Tibial artery (tissue), 4 donors: ENCODE data around the gene SAT2.
"Not testable (repeated sequence)": the region's sequence is repeated elsewhere in the genome, so short reads cannot be mapped to it uniquely, and the experiment has no call there.

Source experiments
- DNase-seq, 2 donors: peaks; one replicate each; pipeline ENCODE4 v3.0.0-alpha.2; 2019
- H3K27ac ChIP-seq, 2 donors: fragments of 200-600 bp; sonication (generic) in 1 of 2; 1 replicate in 1 of 2; 2 replicates in 1 of 2; pipeline ENCODE4 v1.5.1; 2018 to 2019; ENCODE audit warnings: mild to moderate bottlenecking in 1 of 2
- H3K27me3 ChIP-seq, 2 donors: fragments of 200-600 bp; sonication (generic) in 1 of 2; one replicate each; pipeline versions ENCODE4 v1.5.1 to v1.6.0; 2016 to 2019
- H3K36me3 ChIP-seq, 3 donors: fragments of 200-600 bp; sonication (generic) in 2 of 3; one replicate each; pipeline ENCODE4 v1.5.1; 2016 to 2019; ENCODE audit warnings: mild to moderate bottlenecking in 2 of 3
- H3K4me1 ChIP-seq, 4 donors: fragments of 200-600 bp; sonication (generic) in 2 of 4; 1 replicate in 3 of 4; 2 replicates in 1 of 4; pipeline ENCODE4 v1.5.1; 2016 to 2019
- H3K4me3 ChIP-seq, 2 donors: fragments of 200-600 bp; sonication (generic) in 1 of 2; 1 replicate in 1 of 2; 2 replicates in 1 of 2; pipeline ENCODE4 v1.5.1; 2018 to 2019; ENCODE audit warnings: mild to moderate bottlenecking in 2 of 2
- H3K9me3 ChIP-seq, 3 donors: fragments of 200-600 bp; sonication (generic) in 1 of 3; one replicate each; pipeline ENCODE4 v1.5.1; 2016 to 2019
- CTCF ChIP-seq, 2 experiments: fragments of 200-600 bp in 1 of 2; fragments of 450-650 bp in 1 of 2; IDR thresholded peaks; one replicate each; pipeline ENCODE4 v1.5.1; 2017 to 2019; ENCODE audit warnings: antibody characterized with exemption in 2 of 2, mild to moderate bottlenecking in 1 of 2, moderate library complexity in 1 of 2
- intact Hi-C: fragments of 100-400 bp; cut with DNase I; formaldehyde crosslinking; loops from one replicate; pipeline ENCODE4 v1.15.0; 2023; ENCODE audit warnings: low total_unique reads

SAT2 gene

DNA sequence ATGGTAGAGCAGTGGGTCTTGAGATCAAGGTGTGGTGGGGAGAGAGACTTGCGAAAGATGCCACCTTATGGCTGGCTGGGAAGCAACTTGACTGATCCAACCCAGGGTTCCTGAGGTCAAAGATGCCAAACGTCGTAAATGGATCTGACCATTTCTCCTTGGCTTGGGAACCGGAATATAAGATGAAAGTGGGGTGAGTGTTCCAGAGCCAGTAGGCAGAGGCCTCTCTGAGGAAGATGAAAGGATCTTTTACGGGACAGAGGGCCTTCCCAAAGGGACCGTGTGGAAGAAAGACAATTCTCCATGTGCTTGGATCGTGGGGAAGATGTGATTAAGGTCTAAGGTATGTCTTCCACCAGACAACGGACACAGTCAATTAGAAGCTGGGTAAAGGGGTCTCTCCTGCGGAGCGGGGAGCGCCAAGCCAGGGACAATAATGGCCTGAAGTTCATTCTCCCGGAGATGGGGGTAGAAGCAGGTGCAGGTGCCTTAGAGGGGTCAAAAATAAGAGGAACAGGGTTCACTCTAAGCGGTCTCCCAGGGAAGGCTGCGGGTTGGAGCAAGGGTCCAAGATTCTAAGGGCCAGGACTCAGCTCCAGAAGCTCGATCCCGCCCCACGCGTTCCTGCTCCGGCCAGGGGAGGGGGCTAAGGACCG, 13.7 kb downstream of the SAT2 start:
- H3K27me3 ChIP-seq: no peaks in the 10 kb centered on the region
- no peak for TF ChIP-seq CTCF (IDR thresholded peaks at IDR 0.05)
- intact Hi-C loops: no loop called here
- peak overlapping the region; percentile 83 to 87 for H3K27ac ChIP-seq
- DNase-seq: peak in 1 of 2 donors; percentile 71
- peaks cover 0 to 12% (median 0%) of the 10 kb centered on the region in 3 donors for H3K36me3 ChIP-seq
- peak overlapping the region; percentile 82 to 84 for H3K4me3 ChIP-seq
- peaks cover 0 to 43% (median 28%) of the 10 kb centered on the region in 4 donors for H3K4me1 ChIP-seq
- no peaks in the 10 kb centered on the region for H3K9me3 ChIP-seq

DNA sequence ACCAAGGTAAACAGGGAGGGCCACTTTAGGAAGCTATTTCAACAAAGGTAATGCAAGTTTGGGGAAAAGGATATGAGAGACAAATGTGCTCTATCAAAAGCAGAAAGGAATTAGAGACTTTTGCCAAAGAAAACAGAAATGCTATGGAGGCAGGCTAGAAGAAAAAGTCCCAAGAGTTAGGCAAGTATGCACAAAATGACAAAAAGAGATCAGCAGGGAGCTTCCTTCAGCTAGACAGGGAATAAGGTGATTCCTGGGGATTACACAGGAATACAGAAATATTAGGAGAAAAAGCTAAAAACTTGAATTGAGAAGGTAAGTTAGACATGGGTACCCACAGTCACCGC, 15.4 kb downstream of the SAT2 start:
- no peak for DNase-seq
- Histone ChIP-seq H3K4me3 (no peak overlapping the region), H3K4me1 (peaks cover 0 to 43% (median 28%) of the 10 kb centered on the region in 4 donors)

DNA sequence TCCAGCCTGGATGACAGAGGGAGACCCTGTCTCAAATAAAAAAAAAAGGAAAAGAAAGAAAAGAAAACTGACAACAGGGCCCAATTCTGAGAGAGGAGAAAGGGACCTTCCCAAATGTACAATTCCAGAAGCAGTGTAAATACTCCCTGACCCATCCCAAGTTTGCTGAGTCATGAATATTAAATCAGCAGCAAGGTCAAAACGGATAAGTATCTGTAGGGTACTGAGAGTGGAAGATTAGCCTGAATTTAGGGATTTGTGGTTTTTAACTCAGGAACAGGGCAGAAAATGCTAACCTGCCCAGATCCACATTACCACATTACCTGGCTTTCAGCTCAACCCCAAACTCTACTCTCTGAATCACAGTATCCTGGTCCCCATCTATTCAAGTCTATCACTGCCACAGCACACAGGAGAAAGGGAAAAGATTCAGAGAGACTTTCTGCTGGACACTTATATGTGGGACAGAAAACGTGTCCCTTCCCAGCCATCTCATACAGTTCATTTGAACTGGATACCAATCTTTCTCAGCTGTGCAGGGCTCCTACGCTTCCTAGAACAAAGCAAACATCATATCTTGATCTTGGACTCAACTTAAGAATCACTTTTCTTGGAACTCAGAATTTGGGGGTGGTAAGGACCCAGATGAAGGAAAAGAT, 15.9 kb downstream of the SAT2 start:
- TF ChIP-seq CTCF (IDR thresholded peaks at IDR 0.05): no peak
- no peaks in the 10 kb centered on the region for H3K27me3 ChIP-seq
- intact Hi-C loops: no loop called here
- DNase-seq: no peak
- no peak overlapping the region for H3K4me3 ChIP-seq
- no peaks in the 10 kb centered on the region for H3K9me3 ChIP-seq
- H3K4me1 ChIP-seq: peaks cover 0 to 43% (median 28%) of the 10 kb centered on the region in 4 donors
- H3K27ac ChIP-seq: peak overlapping the region in 1 of 2 donors; percentile 6
- H3K36me3 ChIP-seq: peaks cover 0 to 12% (median 0%) of the 10 kb centered on the region in 3 donors

More for the DNA sequence above, 15.4 kb downstream of the SAT2 start:
- H3K9me3 ChIP-seq: no peaks in the 10 kb centered on the region
- H3K27ac ChIP-seq: peak overlapping the region in 1 of 2 donors; percentile 6
- intact Hi-C loops: no loop called here
- H3K27me3 ChIP-seq: no peaks in the 10 kb centered on the region
- TF ChIP-seq CTCF (IDR thresholded peaks at IDR 0.05): no peak
- peaks cover 0 to 12% (median 0%) of the 10 kb centered on the region in 3 donors for H3K36me3 ChIP-seq

GRCh38 chr17:7610641-7611040, 17.0 kb downstream of the SAT2 start:
- H3K27me3 ChIP-seq: no peaks in the 10 kb centered on the region
- H3K27ac ChIP-seq: no peak overlapping the region
- intact Hi-C loops: loop anchor here (1.0 kb wide), 1 partner anchor 17 kb away; no protein-coding TSS in a partner anchor
- no peak overlapping the region for H3K4me3 ChIP-seq
- TF ChIP-seq CTCF (IDR thresholded peaks at IDR 0.05): no peak
- DNase-seq: no peak
- H3K36me3 ChIP-seq: peaks cover 0 to 19% (median 7%) of the 10 kb centered on the region in 3 donors
- H3K9me3 ChIP-seq: no peaks in the 10 kb centered on the region
- H3K4me1 ChIP-seq: peaks cover 0 to 43% (median 28%) of the 10 kb centered on the region in 4 donors

GRCh38 chr17:7606280-7606679, 21.3 kb downstream of the SAT2 start:
- TF ChIP-seq CTCF (IDR thresholded peaks at IDR 0.05): no peak
- intact Hi-C loops: no loop called here
- H3K36me3 ChIP-seq: peaks cover 41 to 56% (median 50%) of the 10 kb centered on the region in 3 donors
- no peak overlapping the region for H3K4me3 ChIP-seq
- peaks cover 0 to 12% (median 4%) of the 10 kb centered on the region in 4 donors for H3K4me1 ChIP-seq
- H3K9me3 ChIP-seq: no peaks in the 10 kb centered on the region
- no peaks in the 10 kb centered on the region for H3K27me3 ChIP-seq
- DNase-seq: no peak
- no peak overlapping the region for H3K27ac ChIP-seq

DNA sequence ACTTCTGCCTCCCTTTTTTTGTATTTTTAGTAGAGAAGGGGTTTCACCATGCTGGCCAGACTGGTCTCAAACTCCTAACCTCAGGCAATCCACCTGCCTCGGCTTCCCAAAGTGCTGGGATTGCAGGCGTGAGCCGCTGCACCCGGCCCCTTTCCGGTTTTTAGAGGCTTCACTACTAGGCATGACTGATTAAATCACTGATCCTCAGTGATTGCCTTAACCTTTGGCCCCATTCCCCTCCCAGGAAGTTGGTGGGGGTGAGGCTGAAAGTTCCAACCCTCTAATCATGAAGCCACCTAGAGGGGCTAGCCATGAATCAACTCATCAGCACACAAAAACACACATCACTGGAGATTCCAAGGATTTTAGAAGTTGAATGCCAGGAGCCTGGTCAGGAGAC, 30.1 kb downstream of the SAT2 start:
- H3K27me3 ChIP-seq, H3K4me3 ChIP-seq, H3K27ac ChIP-seq, H3K9me3 ChIP-seq, intact Hi-C loops, H3K4me1 ChIP-seq, DNase-seq: not testable (repeated sequence)
- H3K36me3 ChIP-seq: peaks cover 92 to 97% (median 97%) of the 10 kb centered on the region in 3 donors
